ENCODE data around the gene RRP1B.
"Not testable (repeated sequence)": the region's sequence is repeated elsewhere in the genome, so short reads cannot be mapped to it uniquely, and the experiment has no call there.

The RRP1B gene

GRCh38 chr21:43659136-43660000, at the start of gene RRP1B, which contains the start of gene HSF2BP:
RRP1B (plus strand) TSS chr21:43659560; CDS start chr21:43659665, 105 bp downstream.
HSF2BP (minus strand) TSS chr21:43659488; CDS start chr21:43658096, 1,392 bp downstream.
- DNase-seq (ENCODE audit: insufficient read length, low spot score) (peak; percentile 75), FAIRE-seq (no peak)
- TF ChIP-seq, protein P1, sequence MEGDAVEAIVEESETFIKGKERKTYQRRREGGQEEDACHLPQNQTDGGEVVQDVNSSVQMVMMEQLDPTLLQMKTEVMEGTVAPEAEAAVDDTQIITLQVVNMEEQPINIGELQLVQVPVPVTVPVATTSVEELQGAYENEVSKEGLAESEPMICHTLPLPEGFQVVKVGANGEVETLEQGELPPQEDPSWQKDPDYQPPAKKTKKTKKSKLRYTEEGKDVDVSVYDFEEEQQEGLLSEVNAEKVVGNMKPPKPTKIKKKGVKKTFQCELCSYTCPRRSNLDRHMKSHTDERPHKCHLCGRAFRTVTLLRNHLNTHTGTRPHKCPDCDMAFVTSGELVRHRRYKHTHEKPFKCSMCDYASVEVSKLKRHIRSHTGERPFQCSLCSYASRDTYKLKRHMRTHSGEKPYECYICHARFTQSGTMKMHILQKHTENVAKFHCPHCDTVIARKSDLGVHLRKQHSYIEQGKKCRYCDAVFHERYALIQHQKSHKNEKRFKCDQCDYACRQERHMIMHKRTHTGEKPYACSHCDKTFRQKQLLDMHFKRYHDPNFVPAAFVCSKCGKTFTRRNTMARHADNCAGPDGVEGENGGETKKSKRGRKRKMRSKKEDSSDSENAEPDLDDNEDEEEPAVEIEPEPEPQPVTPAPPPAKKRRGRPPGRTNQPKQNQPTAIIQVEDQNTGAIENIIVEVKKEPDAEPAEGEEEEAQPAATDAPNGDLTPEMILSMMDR (IDR thresholded peaks at IDR 0.05; ENCODE audit: insufficient read depth, missing control alignments), result no peak

DNA sequence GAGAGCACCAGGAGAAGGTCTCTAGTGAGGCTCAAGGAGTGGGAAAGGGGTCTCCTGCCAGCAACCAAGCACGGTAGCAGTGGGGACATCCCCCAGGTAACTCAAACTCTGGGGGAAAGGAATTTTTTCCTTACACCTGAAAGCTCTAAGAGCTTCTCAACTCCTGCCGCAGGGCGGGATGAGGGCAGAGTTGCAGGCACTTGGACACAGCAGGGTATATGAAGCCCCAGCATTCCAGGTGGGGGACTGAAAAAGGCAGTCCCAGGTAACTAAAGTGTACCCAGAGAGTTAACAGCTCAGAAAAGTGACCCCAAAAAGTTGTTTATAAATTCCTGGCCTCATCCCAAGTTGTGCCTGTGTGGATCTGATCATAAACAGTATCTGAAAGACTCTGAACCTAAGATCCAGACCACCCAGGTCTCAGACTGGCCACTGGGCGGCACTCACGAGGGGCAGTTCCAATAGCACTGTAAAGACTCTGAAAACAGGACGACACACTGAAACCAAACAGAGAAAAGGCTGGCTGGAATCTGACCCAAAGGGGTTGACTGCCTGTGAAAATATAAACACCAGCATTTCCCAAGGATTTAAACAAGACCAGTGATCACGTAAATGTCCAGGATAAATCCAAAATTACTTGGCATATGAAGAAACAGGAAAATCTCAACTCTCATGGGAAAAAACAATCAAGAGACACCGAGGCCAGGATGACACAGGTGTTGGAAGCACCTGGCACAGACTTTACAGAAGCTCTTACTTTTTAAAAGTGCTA, 47.6 kb upstream of the RRP1B start:
- FAIRE-seq (no peak), DNase-seq (ENCODE audit: insufficient read length, low spot score) (no peak)
- TF ChIP-seq, protein P1 (IDR thresholded peaks at IDR 0.05; ENCODE audit: insufficient read depth, missing control alignments), result peak; percentile 63

DNA sequence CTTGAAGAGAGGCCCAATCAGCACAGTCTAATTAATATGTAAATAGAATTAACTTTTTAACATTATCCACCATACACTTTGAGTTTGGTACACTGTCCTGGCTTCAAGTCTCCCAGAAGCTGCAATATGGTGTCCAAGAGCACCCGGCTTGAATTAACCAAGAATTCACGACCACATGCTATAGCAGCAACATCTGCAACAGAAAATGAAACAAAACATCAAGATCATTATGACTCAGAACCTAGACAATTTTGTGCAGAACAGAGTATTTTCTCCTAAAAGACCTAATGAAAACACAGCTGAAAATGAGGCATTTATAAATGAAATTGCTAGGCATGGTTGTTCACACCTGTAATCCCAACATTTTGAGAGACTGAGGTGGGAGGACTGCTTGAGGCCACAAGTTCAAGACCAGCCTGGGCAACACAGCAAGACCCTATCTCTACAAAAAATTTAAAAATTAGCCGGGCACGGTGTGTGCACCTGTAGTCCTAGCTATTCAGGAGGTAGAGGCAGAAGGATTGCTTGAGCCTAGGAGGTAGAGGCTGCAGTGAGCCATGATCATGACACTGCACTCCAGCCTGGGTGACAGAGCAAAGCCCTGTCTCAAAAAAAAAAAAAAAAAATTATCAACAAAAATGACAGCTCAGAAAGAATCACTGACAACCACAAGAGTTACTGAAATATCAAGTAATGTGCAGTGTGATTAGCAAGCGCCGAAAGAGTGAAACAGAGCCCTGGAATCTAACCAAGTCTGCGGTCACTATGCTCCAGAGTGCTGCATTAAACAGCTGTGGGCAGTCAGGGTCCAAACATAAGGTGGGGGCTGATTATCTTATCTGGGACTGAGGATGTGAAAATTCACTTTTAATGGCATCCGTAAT, 45.4 kb upstream of the RRP1B start:
- FAIRE-seq (no peak), DNase-seq (ENCODE audit: insufficient read length, low spot score) (no peak)
- TF ChIP-seq, protein P1 (IDR thresholded peaks at IDR 0.05; ENCODE audit: insufficient read depth, missing control alignments), result no peak

- no peak for FAIRE-seq
- no peak for DNase-seq (ENCODE audit: insufficient read length, low spot score)
- TF ChIP-seq, protein P1 (IDR thresholded peaks at IDR 0.05; ENCODE audit: insufficient read depth, missing control alignments), result no peak
Measured at GRCh38 chr21:43614839-43615238, 44.5 kb upstream of the RRP1B start.

- not testable (repeated sequence) for DNase-seq (ENCODE audit: insufficient read length, low spot score); FAIRE-seq
Measured at GRCh38 chr21:43616861-43617260, 42.5 kb upstream of the RRP1B start.

DNA sequence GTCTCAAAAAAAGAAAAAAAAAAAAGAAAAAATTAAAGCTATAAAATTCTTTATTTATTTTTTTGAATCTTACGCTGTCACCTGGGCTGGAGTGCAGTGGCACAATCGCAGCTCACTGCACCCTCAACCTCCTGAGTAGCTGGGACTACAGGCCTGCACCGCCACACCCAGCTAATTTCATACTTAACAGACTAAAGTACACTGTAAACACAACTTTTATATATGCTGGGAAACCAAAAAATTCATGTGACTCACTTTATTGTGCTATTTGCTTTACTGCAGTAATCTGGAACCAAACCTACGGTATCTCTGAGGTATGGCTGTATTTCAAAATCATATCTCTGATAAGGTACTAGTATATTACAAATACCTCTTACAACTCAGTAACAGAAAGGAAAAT, 40.4 kb upstream of the RRP1B start:
- TF ChIP-seq, protein P1 (IDR thresholded peaks at IDR 0.05; ENCODE audit: insufficient read depth, missing control alignments), result no peak
- FAIRE-seq (no peak), DNase-seq (ENCODE audit: insufficient read length, low spot score) (no peak)

DNA sequence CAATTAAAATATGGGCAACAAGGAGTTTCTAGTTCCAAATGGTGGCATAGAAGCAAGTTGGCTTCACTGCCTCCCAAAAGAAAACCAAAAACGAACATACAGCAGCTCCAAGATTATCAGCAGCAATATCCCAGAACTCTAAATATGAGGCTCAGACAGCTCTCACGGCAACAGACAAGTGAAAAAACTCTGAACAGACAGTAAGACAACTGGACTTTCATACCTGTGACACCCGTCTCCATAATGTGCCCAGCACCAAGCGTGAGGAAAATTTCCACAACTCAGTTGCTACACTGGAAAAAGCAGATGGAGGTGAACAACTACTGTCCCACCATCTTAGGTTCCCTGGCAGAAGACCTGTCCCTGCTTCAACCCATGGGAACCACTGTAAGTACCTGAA, 40.0 kb upstream of the RRP1B start:
- TF ChIP-seq, protein P1 (IDR thresholded peaks at IDR 0.05; ENCODE audit: insufficient read depth, missing control alignments), result no peak
- no peak for FAIRE-seq
- DNase-seq (ENCODE audit: insufficient read length, low spot score), result no peak

Measured in D721Med (cell line).